Gastroesophageal sphincter (tissue), 4 donors: ENCODE data around the gene NAB2. TPM values are rescaled to one million over a fixed set of nuclear protein-coding genes. Genes with fewer than 3 reads are reported as not detected.

Source experiments
- ATAC-seq: fragments of 150-250 bp; one replicate; pipeline ENCODE4 v1.9.1; 2016; ENCODE audit warnings: mild to moderate bottlenecking, moderate library complexity
- H3K27ac ChIP-seq, 4 donors: fragments of 200-600 bp; sonication (generic) in 3 of 4; 1 replicate in 3 of 4; 2 replicates in 1 of 4; pipeline ENCODE4 v1.5.1; 2016 to 2019
- H3K27me3 ChIP-seq: fragments of 200-600 bp; sonication (generic); one replicate; pipeline ENCODE4 v1.5.1; 2019
- H3K36me3 ChIP-seq, 2 donors: fragments of 200-600 bp; sonication (generic); one replicate each; pipeline ENCODE4 v1.5.1; 2019; ENCODE audit warnings: control low read depth in 1 of 2
- H3K4me1 ChIP-seq, 3 donors: fragments of 200-600 bp; sonication (generic); 1 replicate in 2 of 3; 2 replicates in 1 of 3; pipeline ENCODE4 v1.5.1; 2016 to 2019; ENCODE audit warnings: control low read depth in 2 of 3
- H3K4me3 ChIP-seq, 2 donors: fragments of 200-600 bp; sonication (generic); one replicate each; pipeline ENCODE4 v1.5.1; 2019; ENCODE audit warnings: mild to moderate bottlenecking in 1 of 2, moderate library complexity in 1 of 2
- H3K9me3 ChIP-seq, 3 donors: fragments of 200-600 bp; sonication (generic); one replicate each; pipeline ENCODE4 v1.5.1; 2017 to 2019; ENCODE audit warnings: control low read depth in 2 of 3
- CTCF ChIP-seq, 4 experiments: fragments of 200-600 bp in 2 of 4; fragments of 450-650 bp in 2 of 4; sonication (generic) in 1 of 4; IDR thresholded peaks; one replicate each; pipeline ENCODE4 v1.5.1; 2017 to 2019; ENCODE audit warnings: antibody characterized with exemption in 4 of 4, mild to moderate bottlenecking in 2 of 4, moderate library complexity in 2 of 4
- EP300 ChIP-seq: sonication (generic); formaldehyde crosslinking; IDR thresholded peaks from one replicate; pipeline ENCODE4 v1.6.1; 2017; ENCODE audit warnings: antibody characterized with exemption, mild to moderate bottlenecking
- POLR2A ChIP-seq, 2 donors: fragments of 450-650 bp; IDR thresholded peaks; one replicate each; pipeline ENCODE4 v1.6.1; 2017; ENCODE audit warnings: antibody characterized with exemption in 2 of 2, mild to moderate bottlenecking in 2 of 2, moderate library complexity in 1 of 2
- POLR2AphosphoS5 ChIP-seq: sonication (generic); formaldehyde crosslinking; IDR thresholded peaks from one replicate; pipeline ENCODE4 v1.6.1; 2017; ENCODE audit warnings: antibody characterized with exemption
- WGBS, 2 donors: methylation state at CpG; one replicate each; pipeline ENCODE4 v1.1.5; 2018; ENCODE audit warnings: low coverage in 1 of 2; 5-methylcytosine and 5-hydroxymethylcytosine counted together
- total RNA-seq, 4 donors: library from RNA; depleted of rRNA; stranded (reverse); fragments of >200 nt; gene quantifications; one replicate each; pipeline ENCODE4 v1.1.0, GENCODE V29; 2016

The NAB2 gene
- total RNA-seq, 4 donors from 2014 or later = 30.7 to 41.3 (median 38.8) TPM

- no peaks in the 10 kb centered on the region for H3K27me3 ChIP-seq
- no peak for ATAC-seq
- peak overlapping the region in 1 of 2 donors; percentile 88 for H3K4me3 ChIP-seq
- TF ChIP-seq EP300 = no peak
- no peak for TF ChIP-seq POLR2AphosphoS5
- no peak for TF ChIP-seq POLR2A (IDR thresholded peaks at IDR 0.05)
- H3K4me1 ChIP-seq = peaks cover 0 to 42% (median 3%) of the 10 kb centered on the region in 3 donors
- H3K36me3 ChIP-seq = no peaks in the 10 kb centered on the region
- peak overlapping the region in 3 of 4 donors; percentile 98 to 100 (median 99) for H3K27ac ChIP-seq
- H3K9me3 ChIP-seq = no peaks in the 10 kb centered on the region
- WGBS, 2 donors = 59 to 70% methylated on average over 2 to 7 of the region's 7 CpGs
Measured at GRCh38 chr12:57126561-57126960, 37.6 kb downstream of the NAB2 start.

GRCh38 chr12:57127101-57127725 is 38.3 kb downstream of the NAB2 start:
- no peak for TF ChIP-seq POLR2A (IDR thresholded peaks at IDR 0.05)
- TF ChIP-seq CTCF (IDR thresholded peaks at IDR 0.05) = peak in 3 of 4 experiments; percentile 28 to 44 (median 33)
- TF ChIP-seq POLR2AphosphoS5 = no peak
- Histone ChIP-seq H3K36me3 (no peaks in the 10 kb centered on the region), H3K9me3 (no peaks in the 10 kb centered on the region), H3K4me1 (peaks cover 0 to 49% (median 7%) of the 10 kb centered on the region in 3 donors), H3K27me3 (no peaks in the 10 kb centered on the region), H3K4me3 (peak overlapping the region; percentile 88 to 91), H3K27ac (peak overlapping the region; percentile 98 to 100 (median 99))
- 4 to 5% methylated on average over 11 to 12 of the region's 26 CpGs for WGBS, 2 donors
- no peak for ATAC-seq

GRCh38 chr12:57127726-57128518 is 39.0 kb downstream of the NAB2 start, which contains the start of gene LRP1:
Gene LRP1 (plus strand): TSS chr12:57128483. CDS start chr12:57128965, 482 bp downstream.
- WGBS, 2 donors = 3 to 20% methylated on average over 1 to 21 of the region's 57 CpGs
- Histone ChIP-seq H3K9me3 (no peaks in the 10 kb centered on the region), H3K27ac (peak within 1 kb of the TSS; percentile 98 to 100 (median 99)), H3K27me3 (no peaks in the 10 kb centered on the region), H3K4me1 (peaks cover 0 to 56% (median 7%) of the 10 kb centered on the region in 3 donors), H3K36me3 (no peaks in the 10 kb centered on the region), H3K4me3 (peak within 1 kb of the TSS; percentile 88 to 91)
- TF ChIP-seq CTCF (IDR thresholded peaks at IDR 0.05) (no peak), EP300 (no peak), POLR2A (IDR thresholded peaks at IDR 0.05) (peak; percentile 74 to 79), POLR2AphosphoS5 (peak; percentile 86)
- ATAC-seq = peak; percentile 83

GRCh38 chr12:57128519-57129247 is 39.8 kb downstream of the NAB2 start:
- peak overlapping the region; percentile 98 to 100 (median 99) for H3K27ac ChIP-seq
- ATAC-seq = no peak
- no peaks in the 10 kb centered on the region for H3K27me3 ChIP-seq
- no peaks in the 10 kb centered on the region for H3K36me3 ChIP-seq
- no peaks in the 10 kb centered on the region for H3K9me3 ChIP-seq
- TF ChIP-seq POLR2AphosphoS5 = no peak
- TF ChIP-seq POLR2A (IDR thresholded peaks at IDR 0.05) = no peak
- no peak for TF ChIP-seq EP300
- TF ChIP-seq CTCF (IDR thresholded peaks at IDR 0.05) = no peak
- peaks cover 0 to 64% (median 8%) of the 10 kb centered on the region in 3 donors for H3K4me1 ChIP-seq
- H3K4me3 ChIP-seq = peak overlapping the region; percentile 88 to 91
- 0% methylated on average over 4 of the region's 35 CpGs; no CpG with 5 or more reads in 1 of the 2 donors for WGBS, 2 donors

GRCh38 chr12:57129321-57129842 is 40.5 kb downstream of the NAB2 start:
- Histone ChIP-seq H3K9me3 (no peaks in the 10 kb centered on the region), H3K4me3 (peak overlapping the region; percentile 88 to 91), H3K27me3 (no peaks in the 10 kb centered on the region), H3K4me1 (peaks cover 0 to 71% (median 9%) of the 10 kb centered on the region in 3 donors), H3K36me3 (no peaks in the 10 kb centered on the region), H3K27ac (peak overlapping the region; percentile 98 to 100 (median 99))
- no peak for TF ChIP-seq EP300
- TF ChIP-seq POLR2AphosphoS5 = no peak
- no peak for TF ChIP-seq CTCF (IDR thresholded peaks at IDR 0.05)
- TF ChIP-seq POLR2A (IDR thresholded peaks at IDR 0.05) = no peak
- ATAC-seq = no peak
- 0% methylated on average over 3 of the region's 12 CpGs; no CpG with 5 or more reads in 1 of the 2 donors for WGBS, 2 donors
